Panc1 (cell line): Measurements from ENCODE around the gene SEBOX.

Experiments
- REST ChIP-seq, 2 experiments: IDR thresholded peaks; 2 replicates each; pipeline ENCODE4 v1.6.1; 2011 to 2012; ENCODE audit warnings: low read depth in 2 of 2, control low read depth in 1 of 2, low read length in 1 of 2, mild to moderate bottlenecking in 1 of 2, moderate library complexity in 1 of 2; ENCODE audit not compliant: insufficient read depth in 1 of 2
- SIN3A ChIP-seq: IDR thresholded peaks from 2 replicates; pipeline ENCODE4 v1.6.1; 2012; ENCODE audit warnings: low read depth, mild to moderate bottlenecking, low read length, moderate library complexity, borderline replicate concordance; ENCODE audit not compliant: insufficient read depth
- TF ChIP-seq, protein P1 (sequence below): fragments of 450-650 bp; IDR thresholded peaks from 2 replicates; pipeline ENCODE4 v1.5.1; 2017; ENCODE audit warnings: mild to moderate bottlenecking

DNA sequence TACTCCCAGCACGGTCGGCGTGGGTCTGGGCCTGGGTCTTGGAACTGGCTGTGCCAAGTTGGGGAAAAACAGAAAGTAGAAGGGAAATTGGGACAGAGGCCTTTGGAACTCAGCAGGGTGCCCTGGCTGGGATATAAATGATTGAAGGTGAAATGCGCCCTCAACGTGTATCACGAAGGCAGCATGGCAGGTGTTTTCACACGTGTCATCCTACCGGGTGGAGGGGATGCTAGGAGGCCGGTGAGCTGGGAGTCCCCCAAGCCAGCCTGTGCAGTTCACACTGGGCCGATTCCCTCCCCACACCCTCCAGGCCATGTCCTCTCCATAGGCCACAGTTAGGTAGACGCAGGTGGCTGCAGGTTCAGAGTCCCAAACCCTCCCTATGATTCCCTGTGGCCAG is 23.5 kb downstream of the SEBOX start:
- TF ChIP-seq, protein P1, sequence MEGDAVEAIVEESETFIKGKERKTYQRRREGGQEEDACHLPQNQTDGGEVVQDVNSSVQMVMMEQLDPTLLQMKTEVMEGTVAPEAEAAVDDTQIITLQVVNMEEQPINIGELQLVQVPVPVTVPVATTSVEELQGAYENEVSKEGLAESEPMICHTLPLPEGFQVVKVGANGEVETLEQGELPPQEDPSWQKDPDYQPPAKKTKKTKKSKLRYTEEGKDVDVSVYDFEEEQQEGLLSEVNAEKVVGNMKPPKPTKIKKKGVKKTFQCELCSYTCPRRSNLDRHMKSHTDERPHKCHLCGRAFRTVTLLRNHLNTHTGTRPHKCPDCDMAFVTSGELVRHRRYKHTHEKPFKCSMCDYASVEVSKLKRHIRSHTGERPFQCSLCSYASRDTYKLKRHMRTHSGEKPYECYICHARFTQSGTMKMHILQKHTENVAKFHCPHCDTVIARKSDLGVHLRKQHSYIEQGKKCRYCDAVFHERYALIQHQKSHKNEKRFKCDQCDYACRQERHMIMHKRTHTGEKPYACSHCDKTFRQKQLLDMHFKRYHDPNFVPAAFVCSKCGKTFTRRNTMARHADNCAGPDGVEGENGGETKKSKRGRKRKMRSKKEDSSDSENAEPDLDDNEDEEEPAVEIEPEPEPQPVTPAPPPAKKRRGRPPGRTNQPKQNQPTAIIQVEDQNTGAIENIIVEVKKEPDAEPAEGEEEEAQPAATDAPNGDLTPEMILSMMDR = no peak
- TF ChIP-seq SIN3A (no peak), REST (IDR thresholded peaks at IDR 0.05; ENCODE audit: insufficient read depth in 1 of 2, low read depth in 2 of 2, low read length in 1 of 2) (no peak)
